Chondrocyte (in vitro differentiated cells): ENCODE results near the gene SPOCK1. TPM values are rescaled to one million over a fixed set of nuclear protein-coding genes. Genes with fewer than 3 reads are reported as not detected.

Experiments
- DNase-seq: peaks from one replicate; pipeline ENCODE4 v3.0.0; 2021; ENCODE audit warnings: mixed read lengths, low spot score
- H3K27ac Mint-ChIP-seq: one replicate; pipeline ENCODE4 v1.8.0; 2021; ENCODE audit warnings: mild to moderate bottlenecking, moderate library complexity, mixed read lengths; ENCODE audit not compliant: unreplicated experiment
- H3K27me3 Mint-ChIP-seq: 2 replicates; pipeline ENCODE4 v1.8.0; 2021; ENCODE audit warnings: low read depth, mixed read lengths
- H3K36me3 Mint-ChIP-seq: 2 replicates; pipeline ENCODE4 v1.8.0; 2021; ENCODE audit warnings: low read depth, mixed read lengths
- H3K4me1 Mint-ChIP-seq: 2 replicates; pipeline ENCODE4 v1.8.0; 2021; ENCODE audit warnings: low read depth, mild to moderate bottlenecking, mixed read lengths
- H3K4me3 Mint-ChIP-seq: one replicate; pipeline ENCODE4 v1.8.0; 2021; ENCODE audit warnings: mild to moderate bottlenecking, moderate library complexity, mixed read lengths; ENCODE audit not compliant: unreplicated experiment
- H3K9me3 Mint-ChIP-seq: 2 replicates; pipeline ENCODE4 v1.8.0; 2021; ENCODE audit warnings: low read depth, mixed read lengths
- CTCF ChIP-seq: fragments of 200-600 bp; sonication (generic); IDR thresholded peaks from 2 replicates; pipeline ENCODE4 v1.5.0; 2021; ENCODE audit warnings: antibody characterized with exemption, mild to moderate bottlenecking, moderate library complexity
- total RNA-seq: library from RNA; stranded (reverse); gene quantifications from 3 replicates; pipeline ENCODE4 v1.2.1, GENCODE V29; 2021

The SPOCK1 gene
- total RNA-seq, 1 donor from 2014 or later = 127 TPM

- H3K27me3 Mint-ChIP-seq = no peaks in the 10 kb centered on the region
- no peaks in the 10 kb centered on the region for H3K9me3 Mint-ChIP-seq
- H3K27ac Mint-ChIP-seq = no peak overlapping the region
- H3K36me3 Mint-ChIP-seq = no peaks in the 10 kb centered on the region
- H3K4me1 Mint-ChIP-seq = peaks cover 11% of the 10 kb centered on the region
- no peak for DNase-seq
- TF ChIP-seq CTCF = no peak
- H3K4me3 Mint-ChIP-seq = no peak overlapping the region
Measured at GRCh38 chr5:137346281-137346680, 152.8 kb downstream of the SPOCK1 start.

- H3K27me3 Mint-ChIP-seq = no peaks in the 10 kb centered on the region
- DNase-seq = no peak
Measured at GRCh38 chr5:137345396-137345795, 153.7 kb downstream of the SPOCK1 start.

GRCh38 chr5:137344723-137345322 lies 154.3 kb downstream of the SPOCK1 start:
- no peaks in the 10 kb centered on the region for H3K36me3 Mint-ChIP-seq
- H3K4me3 Mint-ChIP-seq = no peak overlapping the region
- no peaks in the 10 kb centered on the region for H3K27me3 Mint-ChIP-seq
- no peak overlapping the region for H3K27ac Mint-ChIP-seq
- TF ChIP-seq CTCF = peak; percentile 83
- peaks cover 11% of the 10 kb centered on the region for H3K4me1 Mint-ChIP-seq
- DNase-seq = no peak
- H3K9me3 Mint-ChIP-seq = no peaks in the 10 kb centered on the region

More at GRCh38 chr5:137345396-137345795, 153.7 kb downstream of the SPOCK1 start:
- H3K27ac Mint-ChIP-seq = no peak overlapping the region
- H3K4me1 Mint-ChIP-seq = peaks cover 11% of the 10 kb centered on the region
- no peaks in the 10 kb centered on the region for H3K36me3 Mint-ChIP-seq
- H3K9me3 Mint-ChIP-seq = no peaks in the 10 kb centered on the region
- TF ChIP-seq CTCF = no peak
- H3K4me3 Mint-ChIP-seq = no peak overlapping the region

GRCh38 chr5:137344021-137344420 lies 155.1 kb downstream of the SPOCK1 start:
- Mint-ChIP-seq H3K4me3 (no peak overlapping the region), H3K4me1 (peaks cover 11% of the 10 kb centered on the region), H3K27ac (no peak overlapping the region), H3K36me3 (no peaks in the 10 kb centered on the region), H3K27me3 (no peaks in the 10 kb centered on the region), H3K9me3 (no peaks in the 10 kb centered on the region)
- DNase-seq = no peak
- no peak for TF ChIP-seq CTCF

GRCh38 chr5:137342764-137343163 lies 156.4 kb downstream of the SPOCK1 start:
- Mint-ChIP-seq H3K4me1 (peaks cover 11% of the 10 kb centered on the region), H3K27ac (peak overlapping the region; percentile 2), H3K9me3 (no peaks in the 10 kb centered on the region), H3K36me3 (no peaks in the 10 kb centered on the region), H3K27me3 (no peaks in the 10 kb centered on the region), H3K4me3 (no peak overlapping the region)
- no peak for DNase-seq
- TF ChIP-seq CTCF = no peak
